Effector CD8-positive, alpha-beta T cell (primary cell): ENCODE results near the gene KRTAP12-4.
"Not testable (repeated sequence)": the region's sequence is repeated elsewhere in the genome, so short reads cannot be mapped to it uniquely, and the experiment has no call there.

ENCODE experiments used
- DNase-seq: peaks from one replicate; lab custom pipeline; 2025; lab: John Stamatoyannopoulos, UW

KRTAP12-4 gene

DNA sequence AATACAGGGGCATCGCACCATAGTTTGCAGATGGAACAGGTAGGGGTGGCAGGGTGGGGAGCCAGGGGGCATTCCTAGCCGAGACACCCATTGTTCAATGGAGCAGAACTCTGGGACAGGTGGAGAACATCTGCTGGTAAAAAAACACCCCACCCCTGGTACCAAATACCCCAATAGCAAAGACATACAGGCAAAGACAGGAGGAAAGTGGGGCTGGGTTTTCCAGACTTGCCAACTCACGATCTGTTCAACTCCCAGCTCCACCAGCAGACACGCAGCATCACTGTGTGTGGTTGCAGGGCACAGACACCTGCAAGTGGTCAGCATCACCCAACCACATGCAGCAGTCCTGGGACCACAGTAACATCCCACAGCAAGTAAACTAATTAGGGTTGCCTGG is 42.9 kb downstream of the KRTAP12-4 start:
- no peak for DNase-seq

DNA sequence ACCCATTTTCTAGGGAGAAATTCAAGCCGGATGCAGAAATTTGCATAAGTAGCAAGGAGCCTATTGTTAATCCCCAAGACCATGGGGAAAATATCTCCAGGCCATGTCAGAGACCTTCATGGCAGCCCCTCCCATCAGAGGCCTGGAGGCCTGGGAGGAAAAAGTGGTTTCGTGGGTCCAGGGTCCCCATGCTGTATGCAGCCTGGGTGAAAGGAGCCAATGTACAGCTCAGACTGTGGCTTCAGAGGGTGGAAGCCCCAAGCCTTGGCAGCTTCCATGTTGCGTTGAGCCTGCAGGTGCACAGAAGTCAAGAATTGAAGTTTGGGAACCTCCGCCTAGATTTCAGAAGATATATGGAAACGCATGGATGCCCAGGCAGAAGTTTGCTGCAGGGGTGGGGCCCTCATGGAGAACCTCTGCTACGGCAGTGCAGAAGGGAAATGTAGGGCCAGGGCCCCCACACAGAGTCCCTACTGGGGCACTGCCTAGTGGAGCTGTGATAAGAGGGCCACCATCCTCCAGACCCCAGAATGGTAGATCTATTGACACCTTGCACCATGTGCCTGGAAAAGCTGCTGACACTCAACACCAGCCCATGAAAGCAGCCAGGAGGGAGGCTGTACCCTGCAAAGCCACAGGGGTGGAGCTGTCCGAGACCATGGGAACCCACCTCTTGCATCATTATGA is 44.2 kb downstream of the KRTAP12-4 start:
- DNase-seq, result not testable (repeated sequence)

DNA sequence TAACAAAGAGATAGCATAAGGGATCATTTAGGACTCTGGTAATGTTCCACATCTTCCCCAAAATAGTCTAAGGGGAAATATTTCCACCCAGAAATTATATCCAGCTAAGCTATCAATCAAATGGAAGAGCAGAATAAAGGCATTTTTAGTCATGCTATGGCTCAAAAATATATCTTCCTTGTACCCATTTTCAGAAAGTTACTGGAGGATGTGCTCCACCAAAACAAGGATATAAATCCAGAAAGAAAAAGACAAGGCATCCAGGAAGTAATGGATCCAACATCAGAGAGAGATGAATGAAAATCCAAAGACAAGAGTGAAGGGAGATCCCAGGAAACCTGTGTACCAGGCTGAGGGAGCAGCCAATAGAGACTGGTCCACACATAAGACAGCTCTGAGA is 45.3 kb downstream of the KRTAP12-4 start:
- no peak for DNase-seq

DNA sequence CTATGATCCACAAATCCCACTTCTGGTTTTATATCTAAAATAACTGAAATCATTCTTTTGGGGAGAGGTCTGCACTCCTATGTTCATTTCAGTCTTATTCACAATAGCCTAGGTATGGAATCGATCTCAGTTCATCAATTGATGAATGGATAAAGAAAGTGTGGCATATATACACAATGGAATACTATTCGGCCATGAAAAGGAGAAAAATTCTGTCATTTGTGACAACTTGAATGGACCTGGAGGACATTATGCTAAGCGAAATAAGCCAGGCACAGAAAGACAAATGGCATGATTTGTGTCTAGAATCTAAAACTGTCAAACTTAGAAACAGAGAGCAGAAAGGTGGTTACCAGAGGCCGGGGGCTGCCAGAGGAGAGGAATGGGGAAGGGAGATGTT is 48.0 kb downstream of the KRTAP12-4 start:
- no peak for DNase-seq
